ENCODE results near the gene MAP3K12.

The MAP3K12 gene

DNA sequence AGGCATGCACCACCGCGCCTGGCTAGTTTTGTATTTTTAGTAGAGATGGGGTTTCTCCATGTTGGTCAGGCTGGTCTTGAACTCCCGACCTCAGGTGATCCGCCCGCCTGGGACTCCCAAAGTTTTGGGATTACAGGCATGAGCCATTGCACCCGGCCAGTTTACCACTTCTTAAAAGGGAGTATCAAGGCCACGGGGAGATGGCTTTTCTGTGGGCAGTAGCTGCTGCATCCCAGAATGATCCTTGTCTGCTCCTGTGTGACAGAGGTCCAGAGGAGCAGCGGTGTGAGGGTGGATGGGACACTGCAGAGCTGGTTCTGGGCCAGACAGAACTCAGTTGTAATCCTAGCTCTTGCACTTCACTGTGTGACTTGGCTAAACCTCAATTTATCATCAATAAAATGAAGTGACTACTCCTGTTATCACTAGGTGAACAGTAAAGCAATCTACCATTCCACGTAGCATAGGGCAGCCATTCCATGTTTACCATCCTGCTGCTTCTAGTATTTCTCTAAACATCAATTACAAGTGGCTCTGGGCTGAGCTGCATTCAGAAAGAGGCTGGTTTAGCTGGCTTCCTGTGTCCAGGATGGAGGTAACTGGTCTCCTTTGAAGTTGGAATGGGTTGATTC lies 11.0 kb upstream of the MAP3K12 start:
- DNase-seq, result no peak

DNA sequence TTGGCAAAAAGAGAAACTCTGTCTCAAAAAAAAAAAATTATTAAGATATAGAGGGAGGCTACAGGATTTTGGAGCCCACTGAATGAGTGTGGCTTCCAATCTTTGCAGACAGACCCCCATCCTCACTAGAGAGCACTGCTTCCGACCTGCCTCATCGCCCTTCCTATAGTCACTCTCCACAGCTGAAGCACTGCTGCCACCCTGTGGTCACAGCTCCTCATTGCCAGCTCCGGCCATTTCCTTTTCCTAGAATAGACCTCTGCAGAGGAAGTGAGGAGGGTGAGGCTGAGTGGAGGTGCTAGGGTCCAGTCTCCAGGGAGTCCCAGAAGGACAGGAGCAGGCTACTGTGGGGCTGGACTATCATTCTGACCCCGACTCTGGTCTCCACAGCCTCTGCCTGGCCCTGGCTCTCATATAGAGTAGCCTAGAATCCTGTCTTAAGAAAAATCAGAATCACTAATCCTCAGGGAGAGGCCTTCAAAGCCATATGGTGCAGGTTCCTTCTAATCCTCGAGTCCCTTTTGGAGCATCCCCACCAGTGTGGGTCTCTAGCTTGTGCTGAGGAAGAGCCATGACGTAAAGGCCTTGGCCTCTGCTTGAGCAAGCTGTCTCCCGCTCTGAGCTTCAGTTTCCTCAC lies 9.4 kb upstream of the MAP3K12 start:
- peak in 49 of 51 donors; percentile 17 to 88 (median 64) for DNase-seq

DNA sequence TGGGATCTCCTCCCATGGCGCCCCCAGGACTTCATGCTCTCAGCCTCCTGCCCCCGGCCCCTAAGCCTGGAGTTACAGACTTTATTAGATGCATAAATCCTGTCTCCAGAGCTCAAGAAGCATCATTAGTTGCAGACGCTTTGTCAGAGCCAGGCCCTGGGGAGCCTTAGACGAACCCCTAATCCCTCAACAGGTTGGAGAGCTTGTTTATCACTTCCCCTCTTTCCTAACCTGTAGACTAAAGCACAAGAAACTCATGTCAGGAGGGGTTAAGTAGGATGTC lies 8.3 kb upstream of the MAP3K12 start:
- DNase-seq, result no peak

DNA sequence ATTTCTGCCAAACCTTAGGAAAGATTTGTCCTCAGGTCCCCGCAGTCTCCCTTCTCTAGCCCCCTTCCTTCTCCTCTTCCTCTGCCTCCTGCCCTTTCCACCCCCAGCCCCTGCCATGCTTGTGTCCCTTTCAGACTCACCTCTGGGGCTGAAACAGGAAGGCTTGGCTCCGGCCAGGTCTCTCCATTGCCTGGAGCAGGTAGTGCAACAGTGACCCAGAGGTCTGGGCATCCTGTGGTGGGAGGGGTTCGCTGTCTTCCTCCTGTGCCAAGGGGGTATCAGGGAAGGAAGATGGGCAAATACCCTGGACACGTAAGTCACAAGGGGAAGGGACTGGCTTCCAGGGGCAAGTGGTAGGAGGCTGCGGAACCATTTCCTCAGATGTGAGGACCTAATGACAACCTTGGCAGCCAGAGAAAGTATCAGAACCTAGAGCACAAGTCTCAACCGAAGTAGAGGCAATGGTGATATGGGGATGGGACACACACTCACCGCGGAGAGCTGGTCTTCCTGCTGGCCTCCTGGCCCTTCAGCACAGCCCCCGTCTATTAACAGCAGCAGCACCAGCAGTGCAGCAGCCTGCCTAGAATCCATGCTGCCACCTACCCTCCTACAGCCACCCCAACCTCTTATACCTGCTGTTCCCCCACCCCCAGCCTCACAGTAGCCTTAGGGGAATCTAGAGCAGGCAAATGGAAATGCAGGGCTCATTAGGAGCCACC lies 7.8 kb upstream of the MAP3K12 start, which contains the start of gene NPFF:
Gene NPFF (minus strand): TSS at position 604 of the 722 bp plus-strand sequence. CDS start 10 bp downstream, at position 594.
- no peak for DNase-seq

DNA sequence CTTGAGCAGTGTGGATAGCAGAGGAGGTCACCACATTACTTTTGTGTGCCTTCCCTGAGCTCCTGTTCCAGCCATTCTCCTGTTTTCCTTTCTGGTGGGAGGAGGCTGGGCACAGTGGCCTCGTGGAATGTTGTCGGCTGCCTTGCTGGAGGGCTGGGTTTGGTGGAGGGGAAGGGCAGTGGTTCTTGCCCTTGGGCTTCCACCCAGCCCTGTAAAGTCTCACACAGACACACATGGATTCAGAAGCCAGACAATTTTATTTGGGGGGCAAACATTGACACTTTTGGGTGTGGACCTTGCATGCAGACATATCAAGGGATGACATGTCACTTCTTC lies 7.2 kb upstream of the MAP3K12 start:
- no peak for DNase-seq

DNA sequence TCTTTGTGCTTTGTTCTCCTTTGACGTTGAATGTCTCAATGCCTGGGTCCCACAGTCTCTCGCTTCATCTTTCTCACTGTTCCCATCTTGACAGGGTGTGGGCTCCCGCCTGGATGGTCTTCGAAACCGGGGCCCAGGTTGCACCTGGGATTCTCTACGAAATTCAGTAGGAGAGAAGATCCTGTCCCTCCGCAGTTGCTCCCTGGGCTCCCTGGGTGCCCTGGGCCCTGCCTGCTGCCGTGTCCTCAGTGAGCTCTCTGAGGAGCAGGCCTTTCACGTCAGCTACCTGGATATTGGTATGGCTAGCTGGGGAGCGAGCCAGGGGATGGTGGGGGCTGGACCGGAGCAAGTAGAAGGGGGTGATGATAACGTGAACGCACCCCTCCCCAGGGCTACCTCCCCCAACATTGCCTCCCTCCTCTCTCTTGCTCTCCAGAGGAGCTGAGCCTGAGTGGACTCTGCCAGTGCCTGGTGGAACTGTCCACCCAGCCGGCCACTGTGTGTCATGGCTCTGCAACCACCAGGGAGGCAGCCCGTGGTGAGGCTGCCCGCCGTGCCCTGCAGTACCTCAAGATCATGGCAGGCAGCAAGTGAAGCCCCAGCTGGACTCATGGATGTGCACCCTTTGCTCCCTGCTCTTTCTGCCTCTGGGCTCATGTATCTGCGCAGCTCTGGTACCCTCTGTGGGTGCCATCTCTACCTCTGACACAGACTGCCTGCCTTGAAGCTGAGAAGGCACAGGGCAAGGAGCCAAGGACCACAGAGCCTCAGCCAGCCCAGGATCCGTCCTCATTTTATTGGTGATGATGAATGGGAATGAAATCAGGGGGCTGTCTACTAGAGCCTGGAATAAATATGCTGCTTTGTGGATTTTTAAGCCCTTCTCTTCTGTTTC lies 6.5 kb upstream of the MAP3K12 start:
- DNase-seq, result no peak

DNA sequence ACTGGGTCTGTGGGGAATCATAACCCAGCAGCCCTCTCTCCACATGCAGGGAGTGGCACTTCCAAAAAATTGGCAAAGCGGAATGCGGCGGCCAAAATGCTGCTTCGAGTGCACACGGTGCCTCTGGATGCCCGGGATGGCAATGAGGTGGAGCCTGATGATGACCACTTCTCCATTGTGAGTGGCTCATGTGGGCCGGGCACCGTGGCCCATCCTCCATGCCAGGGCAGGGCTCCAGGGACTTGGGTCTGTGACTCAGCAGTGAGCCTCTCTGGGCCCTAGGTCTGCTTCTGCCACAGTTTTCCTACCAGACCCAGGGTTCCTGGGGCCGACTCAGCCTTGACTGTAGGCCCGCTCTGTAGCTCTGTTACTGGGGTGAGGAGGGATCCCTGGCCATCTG lies 5.8 kb upstream of the MAP3K12 start:
- peak in 24 of 51 donors; percentile 7 to 78 (median 36) for DNase-seq

DNA sequence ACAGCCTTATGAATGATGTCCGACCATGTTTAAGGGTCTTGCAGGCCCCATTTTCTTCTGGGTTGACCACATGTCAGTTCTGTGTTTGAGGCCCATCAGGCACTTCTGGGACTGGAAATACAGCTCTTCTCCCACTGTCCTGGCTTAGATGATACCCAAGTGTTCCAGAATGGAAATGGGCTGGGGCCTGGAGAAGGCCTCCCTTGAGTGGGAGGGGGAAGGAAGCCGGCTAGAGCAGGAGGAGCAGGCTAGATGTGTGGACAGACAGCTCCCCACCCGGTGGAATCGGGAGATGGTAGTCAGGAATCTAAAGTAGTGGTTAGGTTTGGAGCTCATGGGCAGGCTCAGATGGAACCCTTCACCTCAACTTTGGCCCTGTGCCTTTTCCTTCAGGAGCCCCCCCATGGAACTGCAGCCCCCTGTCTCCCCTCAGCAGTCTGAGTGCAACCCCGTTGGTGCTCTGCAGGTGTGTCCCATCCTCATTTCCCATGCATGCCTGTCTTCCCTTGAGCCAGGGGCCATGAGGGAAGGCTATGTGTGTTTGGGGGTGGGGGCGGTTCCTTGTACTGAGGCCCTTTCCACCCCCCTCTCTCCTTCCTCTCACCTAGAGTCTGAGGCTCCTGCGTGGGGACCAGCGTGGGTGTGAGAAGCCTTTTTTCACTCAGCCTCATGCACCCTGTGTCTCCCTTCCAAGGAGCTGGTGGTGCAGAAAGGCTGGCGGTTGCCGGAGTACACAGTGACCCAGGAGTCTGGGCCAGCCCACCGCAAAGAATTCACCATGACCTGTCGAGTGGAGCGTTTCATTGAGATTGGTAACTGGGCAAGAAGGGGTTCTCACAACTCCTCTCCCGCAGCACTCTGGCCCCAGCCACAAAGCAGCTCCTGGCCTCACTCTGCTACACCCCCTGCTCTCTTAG lies 5.0 kb upstream of the MAP3K12 start:
- DNase-seq, result no peak

DNA sequence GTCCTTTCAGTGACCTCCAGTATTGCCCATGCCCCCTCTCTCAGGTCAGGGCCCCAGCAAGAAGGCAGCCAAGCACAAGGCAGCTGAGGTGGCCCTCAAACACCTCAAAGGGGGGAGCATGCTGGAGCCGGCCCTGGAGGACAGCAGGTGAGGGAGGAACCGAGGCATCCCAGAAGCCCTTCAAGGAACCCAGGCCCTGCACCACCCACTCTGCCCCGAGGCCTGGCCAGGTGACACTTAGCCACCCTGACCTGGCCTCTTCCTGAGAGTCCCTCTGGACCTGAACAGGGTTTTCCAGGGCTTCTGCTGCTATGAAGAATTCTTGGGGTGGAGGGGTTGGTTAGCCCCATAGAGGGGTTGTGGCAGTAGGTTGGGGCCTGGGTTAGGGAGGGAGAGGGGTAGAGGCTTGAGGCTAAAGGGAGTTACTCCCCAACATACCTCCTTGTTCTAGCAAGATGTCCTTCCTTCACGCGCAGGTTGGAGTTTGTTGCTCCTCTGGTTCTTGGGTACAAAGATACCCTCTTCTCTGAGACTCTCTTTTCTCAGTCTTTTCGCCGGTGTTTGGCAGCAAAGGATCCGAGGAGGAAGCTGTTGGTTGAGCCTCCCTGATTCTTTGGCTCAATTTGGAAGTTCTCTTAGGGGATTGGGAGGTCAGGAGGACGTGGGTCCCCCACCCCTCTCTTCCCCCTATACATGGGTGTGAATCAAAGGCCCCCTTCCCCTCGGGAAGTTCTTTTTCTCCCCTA lies 3.9 kb upstream of the MAP3K12 start:
- no peak for DNase-seq

DNA sequence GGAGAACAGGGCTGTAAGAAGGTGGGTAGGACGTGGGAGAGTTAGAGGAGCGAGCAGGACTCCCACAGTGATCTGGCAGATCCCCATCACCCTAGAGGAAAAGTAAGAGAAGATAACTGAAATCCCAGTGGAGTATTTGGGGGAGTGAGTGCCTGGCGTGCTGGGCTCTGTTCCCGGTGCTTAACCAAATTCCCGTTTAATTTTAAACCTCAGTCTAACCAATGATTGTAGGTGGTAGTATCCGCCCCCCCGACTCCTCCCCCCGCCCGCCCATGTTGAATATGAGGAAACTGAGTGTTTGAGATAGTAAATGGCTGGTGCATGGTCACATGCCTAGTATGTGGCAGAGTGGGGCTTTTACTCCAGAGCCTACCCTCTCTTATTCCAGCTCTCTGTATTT lies 3.1 kb upstream of the MAP3K12 start:
- DNase-seq, result no peak

DNA sequence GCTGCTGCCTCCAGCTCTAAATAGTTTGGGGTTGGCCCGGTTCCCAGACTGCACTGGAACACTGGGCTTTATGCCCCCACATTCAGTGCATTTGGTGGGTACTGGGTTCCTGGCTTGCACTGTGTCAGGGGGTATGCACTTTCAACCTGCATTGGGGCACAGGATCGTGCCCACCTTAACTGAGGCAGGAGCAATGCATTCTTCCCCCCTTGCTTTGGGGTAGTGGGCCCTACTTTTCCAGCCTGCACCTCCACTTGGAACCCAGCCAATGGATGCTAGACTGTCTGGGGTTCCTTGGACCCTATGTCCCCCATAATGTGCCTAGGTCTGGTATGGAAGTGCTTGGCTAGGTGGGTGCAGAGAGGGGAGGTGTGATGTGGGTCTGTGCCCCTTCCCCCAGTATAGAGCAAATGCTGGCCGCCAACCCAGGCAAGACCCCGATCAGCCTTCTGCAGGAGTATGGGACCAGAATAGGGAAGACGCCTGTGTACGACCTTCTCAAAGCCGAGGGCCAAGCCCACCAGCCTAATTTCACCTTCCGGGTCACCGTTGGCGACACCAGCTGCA lies 2.4 kb upstream of the MAP3K12 start:
- DNase-seq, result no peak

DNA sequence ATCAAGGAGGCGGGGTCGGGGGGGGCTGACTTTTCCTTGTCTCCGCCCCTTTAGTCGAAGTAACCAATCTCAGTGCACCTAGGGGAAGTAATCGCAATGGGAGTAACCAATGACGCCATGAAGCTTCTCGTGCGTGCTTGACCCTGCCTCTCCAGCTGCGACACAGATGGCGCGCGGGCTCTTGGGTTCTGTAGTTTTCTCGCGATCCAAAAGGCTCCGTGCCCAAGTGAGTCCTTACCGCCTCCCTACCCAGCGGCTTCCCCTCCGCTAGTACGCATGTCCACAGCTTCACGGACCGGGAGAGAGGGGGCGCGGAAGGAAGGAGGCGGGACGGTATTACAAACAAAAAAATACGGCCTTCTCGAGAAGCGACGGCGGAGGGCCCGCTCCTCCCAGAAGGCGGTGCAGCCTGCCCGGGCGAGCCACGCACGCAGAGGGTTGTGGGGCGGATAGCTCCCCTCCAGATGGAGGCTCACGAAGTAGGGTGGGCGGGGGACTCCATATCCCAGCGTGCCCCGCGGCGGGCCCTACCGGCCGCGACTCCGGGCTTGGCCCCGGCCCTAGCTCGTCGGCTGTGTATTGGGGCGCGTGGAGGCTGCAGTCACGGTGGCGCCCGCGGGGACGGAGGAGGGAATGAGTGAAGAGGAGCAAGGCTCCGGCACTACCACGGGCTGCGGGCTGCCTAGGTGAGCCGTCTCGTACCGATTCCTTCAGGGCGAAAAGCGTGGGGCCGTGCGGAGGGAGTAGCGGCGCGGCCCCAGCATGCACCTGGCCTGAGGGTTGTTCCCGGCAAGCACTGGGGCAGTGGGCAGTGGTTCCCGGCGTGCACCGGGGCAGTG lies 1.7 kb upstream of the MAP3K12 start, which contains the start of gene TARBP2:
Gene TARBP2 (plus strand): TSS at position 508 of the 839 bp plus-strand sequence. CDS start 126 bp downstream, at position 634.
- peak; percentile 94 to 100 (median 98) for DNase-seq

DNA sequence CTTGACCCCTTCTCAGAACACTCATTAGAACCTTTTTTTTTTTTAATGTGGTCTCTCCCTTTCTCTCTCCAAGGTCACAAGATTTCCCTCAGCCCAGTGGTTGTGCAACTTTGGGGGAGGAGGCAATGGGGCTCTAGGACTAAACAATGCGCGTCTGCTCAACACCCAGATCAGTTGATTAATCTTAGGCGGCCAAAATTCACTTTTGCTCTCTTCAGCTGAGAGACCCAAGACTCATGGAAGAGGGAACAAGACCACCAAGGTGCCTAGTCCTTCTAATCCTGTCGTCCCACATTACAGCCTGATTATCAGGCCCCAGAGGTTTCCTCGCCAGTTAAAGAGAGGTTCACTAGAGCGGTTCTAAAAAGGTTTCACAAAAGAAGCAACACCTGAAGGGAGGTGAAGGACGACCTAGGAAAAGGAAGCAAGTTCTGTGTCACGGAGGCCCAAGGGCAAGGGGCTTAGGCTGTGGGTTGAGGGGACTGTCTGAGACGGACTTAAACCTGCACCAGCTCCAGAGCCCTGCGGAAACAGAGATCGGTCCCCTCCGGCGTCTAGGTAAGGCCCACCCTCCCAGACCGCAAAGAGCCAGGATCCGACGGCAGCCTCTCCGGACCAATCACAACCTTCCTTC lies 1.0 kb upstream of the MAP3K12 start:
- peak in 7 of 51 donors; percentile 26 to 84 (median 56) for DNase-seq

DNA sequence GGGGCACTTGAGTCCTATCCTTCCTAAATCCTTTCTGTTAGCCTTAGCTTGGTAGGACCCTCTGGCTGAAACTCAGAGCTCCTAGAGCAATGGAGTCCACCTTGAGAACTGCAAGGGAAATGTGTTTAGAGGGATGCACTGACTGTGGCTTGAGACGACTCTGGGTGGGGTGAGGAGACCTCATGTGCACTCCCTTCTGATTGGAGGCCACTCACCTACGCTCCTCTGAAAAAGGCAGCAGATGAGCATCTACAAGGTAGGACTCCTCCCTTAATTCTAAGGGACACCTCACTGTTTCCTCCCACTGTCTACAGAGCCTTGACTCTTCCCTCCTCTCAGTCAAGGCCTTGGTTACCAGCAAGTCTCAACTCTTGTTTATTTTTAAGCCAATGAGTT lies 1.0 kb downstream of the MAP3K12 start:
- no peak for DNase-seq

DNA sequence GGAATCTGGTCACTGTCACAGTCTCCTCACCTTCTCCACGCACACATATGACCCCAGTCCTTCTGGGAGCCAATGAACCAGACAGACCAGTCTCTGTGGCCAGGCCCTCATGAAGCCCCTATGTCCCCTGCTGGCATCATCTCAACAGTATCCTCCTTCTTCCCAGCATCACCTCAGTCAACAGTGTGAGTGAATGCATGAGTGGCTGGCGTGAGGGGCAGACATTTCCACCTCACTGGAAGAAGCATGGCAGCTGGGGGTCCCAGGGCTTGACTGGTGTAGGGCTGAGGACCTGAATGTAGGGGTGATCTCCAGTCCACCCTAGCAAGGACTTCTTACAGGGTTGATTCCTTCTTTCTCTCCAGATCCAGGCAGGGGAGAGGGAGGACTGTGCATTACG lies 1.8 kb downstream of the MAP3K12 start:
- DNase-seq, result no peak

DNA sequence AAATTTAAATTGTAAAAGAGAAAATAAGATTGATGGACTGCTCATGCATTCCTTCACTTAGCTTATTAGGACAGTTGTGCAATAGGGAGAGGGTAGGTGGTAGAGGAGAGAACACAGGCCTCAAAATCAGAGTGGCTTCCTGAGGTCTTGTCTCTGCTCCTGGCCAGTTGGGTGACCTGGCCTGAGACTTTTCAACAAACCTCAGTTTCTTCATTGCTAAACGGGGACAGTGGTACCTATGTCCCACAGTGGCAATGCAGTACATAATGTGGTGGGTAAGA lies 2.6 kb downstream of the MAP3K12 start:
- no peak for DNase-seq

DNA sequence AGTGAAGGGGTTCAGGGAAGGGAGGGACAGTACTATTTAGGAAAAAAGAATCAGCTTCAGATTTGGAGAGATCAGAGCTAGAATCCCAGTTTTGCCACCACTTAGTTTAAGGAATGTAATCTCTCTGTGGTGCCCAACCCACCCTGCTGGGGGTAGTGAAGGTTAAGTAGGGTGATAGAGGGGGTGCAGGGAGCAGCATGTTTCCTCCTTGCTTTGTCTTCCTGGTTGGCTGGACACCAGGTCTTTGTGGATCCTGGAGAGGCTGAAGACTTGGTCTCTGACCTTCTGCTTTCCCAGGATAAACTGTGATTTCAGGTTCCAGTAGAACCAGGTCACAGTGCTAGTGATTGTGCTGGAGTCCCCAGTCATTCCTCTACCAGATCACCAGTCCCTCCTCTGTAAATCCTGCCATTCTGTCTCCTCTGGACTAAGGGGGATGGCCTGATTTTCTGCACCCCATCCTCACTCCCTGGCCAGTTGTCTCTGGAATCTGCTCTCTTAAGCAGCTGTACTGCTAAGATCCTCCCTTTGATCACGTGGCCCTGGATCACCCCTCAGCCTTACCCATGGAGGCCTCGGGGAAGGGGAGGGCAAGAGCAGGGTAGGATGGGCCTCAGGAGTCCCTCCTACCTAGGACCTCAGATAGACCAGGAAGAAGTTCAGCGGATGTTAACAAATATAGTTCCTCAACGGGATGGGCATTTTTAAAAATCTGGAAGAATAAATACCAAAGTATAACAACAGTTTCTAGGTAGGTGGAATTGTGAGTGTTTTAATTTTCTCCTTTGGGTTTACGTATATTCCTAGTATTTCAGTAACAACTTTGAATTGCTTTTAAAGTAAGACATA lies 3.1 kb downstream of the MAP3K12 start:
- peak in 15 of 51 donors; percentile 9 to 52 (median 21) for DNase-seq

Data from hypothalamus (tissue), 51 donors.